NCI-H1105 (cell line): ENCODE results near the gene KRTAP9-7.
"Not testable (repeated sequence)": the region's sequence is repeated elsewhere in the genome, so short reads cannot be mapped to it uniquely, and the experiment has no call there.

ENCODE experiments used
- DNase-seq: peaks from one replicate; lab custom pipeline; 2025; lab: John Stamatoyannopoulos, UW

Gene KRTAP9-7

GRCh38 chr17:41275648-41276190 is at the start of gene KRTAP9-7:
Gene KRTAP9-7, plus strand, starts transcription at chr17:41275698. Its CDS starts 0 bp downstream, at chr17:41275698.
- DNase-seq = not testable (repeated sequence)

GRCh38 chr17:41226051-41226450 is 49.4 kb upstream of the KRTAP9-7 start:
- no peak for DNase-seq

- DNase-seq = not testable (repeated sequence)
These were observed 48.9 kb upstream of the KRTAP9-7 start, which contains the start of gene KRTAP9-2 for GRCh38 chr17:41226598-41227095. Gene KRTAP9-2, plus strand, starts transcription at chr17:41226648. Its CDS starts 7 bp downstream, at chr17:41226655.

GRCh38 chr17:41230094-41230493 is 45.4 kb upstream of the KRTAP9-7 start:
- DNase-seq = no peak

- DNase-seq = no peak
These were observed 43.8 kb upstream of the KRTAP9-7 start for GRCh38 chr17:41231731-41232130.

- DNase-seq = not testable (repeated sequence)
These were observed 42.9 kb upstream of the KRTAP9-7 start, which contains the start of gene KRTAP9-3 for GRCh38 chr17:41232399-41233105. Gene KRTAP9-3, plus strand, starts transcription at chr17:41232449. Its CDS starts 53 bp downstream, at chr17:41232502.

GRCh38 chr17:41237116-41237515 is 38.4 kb upstream of the KRTAP9-7 start:
- DNase-seq = not testable (repeated sequence)

GRCh38 chr17:41237949-41238437 is 37.5 kb upstream of the KRTAP9-7 start, which contains the start of gene KRTAP9-8:
Gene KRTAP9-8, plus strand, starts transcription at chr17:41237999. Its CDS starts 53 bp downstream, at chr17:41238052.
- not testable (repeated sequence) for DNase-seq

GRCh38 chr17:41246995-41247787 is 28.3 kb upstream of the KRTAP9-7 start:
- not testable (repeated sequence) for DNase-seq

- DNase-seq = not testable (repeated sequence)
These were observed 25.8 kb upstream of the KRTAP9-7 start, which contains the start of gene KRTAP9-4 for GRCh38 chr17:41249637-41250240. Gene KRTAP9-4, plus strand, starts transcription at chr17:41249687. Its CDS starts 34 bp downstream, at chr17:41249721.

- no peak for DNase-seq
These were observed 24.2 kb upstream of the KRTAP9-7 start for GRCh38 chr17:41251261-41251660.

GRCh38 chr17:41254861-41255260 is 20.6 kb upstream of the KRTAP9-7 start:
- no peak for DNase-seq

- DNase-seq = not testable (repeated sequence)
These were observed 19.9 kb upstream of the KRTAP9-7 start, which contains the start of gene KRTAP9-9 for GRCh38 chr17:41255381-41256290. Gene KRTAP9-9, plus strand, starts transcription at chr17:41255384.

GRCh38 chr17:41256291-41256685 is 19.2 kb upstream of the KRTAP9-7 start:
- no peak for DNase-seq

GRCh38 chr17:41258406-41258805 is 17.1 kb upstream of the KRTAP9-7 start:
- DNase-seq = no peak

GRCh38 chr17:41263212-41263611 is 12.3 kb upstream of the KRTAP9-7 start:
- DNase-seq = no peak

- DNase-seq = no peak
These were observed 10.9 kb upstream of the KRTAP9-7 start for GRCh38 chr17:41264599-41264998.

GRCh38 chr17:41265078-41265477 is 10.4 kb upstream of the KRTAP9-7 start, which contains the start of gene KRTAP9-6:
Gene KRTAP9-6, plus strand, starts transcription at chr17:41265378. Its CDS starts 0 bp downstream, at chr17:41265378.
- no peak for DNase-seq

GRCh38 chr17:41267711-41268110 is 7.8 kb upstream of the KRTAP9-7 start:
- no peak for DNase-seq

- not testable (repeated sequence) for DNase-seq
These were observed 4.2 kb upstream of the KRTAP9-7 start for GRCh38 chr17:41271323-41271722.
